ENCODE data around the gene PDXK.

Gene PDXK

DNA sequence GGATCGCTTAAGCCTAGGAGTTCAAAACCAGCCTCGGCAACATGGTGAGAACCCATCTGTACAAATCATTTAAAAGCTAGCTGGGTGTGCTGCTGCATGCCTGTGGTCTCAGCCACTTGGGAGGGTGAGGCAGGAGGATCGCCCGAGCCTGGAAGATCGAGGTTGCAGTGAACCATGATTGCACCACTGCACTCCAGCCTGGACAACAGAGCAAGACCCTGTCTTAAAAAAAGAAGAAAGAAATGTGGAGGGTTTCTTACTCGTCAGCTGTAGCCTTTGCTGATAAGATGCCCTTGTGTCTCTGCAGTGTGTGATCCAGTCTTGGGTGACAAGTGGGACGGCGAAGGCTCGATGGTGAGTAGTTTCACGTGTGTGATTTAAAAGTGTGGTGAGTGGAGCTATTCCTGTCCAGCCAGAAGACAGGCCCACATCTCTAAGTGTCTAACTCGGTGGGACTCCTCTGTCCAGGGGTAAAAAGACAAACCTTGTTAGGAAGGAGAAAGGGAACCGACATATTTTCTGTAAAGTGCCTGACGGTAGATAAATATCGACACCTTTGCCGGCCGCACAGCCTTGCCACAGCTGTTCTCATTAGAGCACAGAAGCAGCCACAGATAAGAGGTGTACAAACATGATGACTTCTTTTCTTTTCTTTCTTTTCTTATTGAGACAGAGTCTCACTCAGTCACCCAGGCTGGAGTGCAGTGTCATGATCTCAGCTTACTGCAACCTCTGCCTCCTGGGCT lies 27.0 kb downstream of the PDXK start:
- Histone ChIP-seq H3K4me2 (ENCODE audit: low read length) (no peak overlapping the region), H3K36me3 (ENCODE audit: control insufficient read depth, insufficient read depth, low read length) (peaks cover 4% of the 10 kb centered on the region), H3K56ac (ENCODE audit: low read length) (no peak overlapping the region), H3K4ac (ENCODE audit: low read depth, low read length) (no peak overlapping the region), H2BK120ac (ENCODE audit: low read depth, low read length) (no peak overlapping the region), H3K27ac (ENCODE audit: low read depth, low read length) (no peak overlapping the region), H4K8ac (ENCODE audit: low read depth, low read length) (no peak overlapping the region), H3K23ac (ENCODE audit: low read length) (no peak overlapping the region), H2BK15ac (replicated peaks; ENCODE audit: low read depth) (no peak overlapping the region), H3K79me1 (ENCODE audit: low read length) (no peaks in the 10 kb centered on the region), H3K79me2 (ENCODE audit: control insufficient read depth, insufficient read depth, low read length) (no peaks in the 10 kb centered on the region), H2BK5ac (ENCODE audit: low read length) (no peak overlapping the region), H4K5ac (ENCODE audit: low read length) (no peak overlapping the region), H3K9ac (ENCODE audit: low read length) (no peak overlapping the region), H3K18ac (ENCODE audit: low read length) (no peak overlapping the region), H3K4me1 (ENCODE audit: control insufficient read depth, low read depth, low read length) (no peaks in the 10 kb centered on the region), H2AK5ac (ENCODE audit: low read length) (no peak overlapping the region), H3K27me3 (ENCODE audit: insufficient read depth, low read length, poor library complexity) (no peaks in the 10 kb centered on the region), H3K4me3 (ENCODE audit: low read length) (no peak overlapping the region)
- no peak for DNase-seq
- no CpG with 5 or more reads among the region's 16 CpGs for WGBS (ENCODE audit: extremely low coverage, insufficient coverage, low lambda C conversion rate)

DNA sequence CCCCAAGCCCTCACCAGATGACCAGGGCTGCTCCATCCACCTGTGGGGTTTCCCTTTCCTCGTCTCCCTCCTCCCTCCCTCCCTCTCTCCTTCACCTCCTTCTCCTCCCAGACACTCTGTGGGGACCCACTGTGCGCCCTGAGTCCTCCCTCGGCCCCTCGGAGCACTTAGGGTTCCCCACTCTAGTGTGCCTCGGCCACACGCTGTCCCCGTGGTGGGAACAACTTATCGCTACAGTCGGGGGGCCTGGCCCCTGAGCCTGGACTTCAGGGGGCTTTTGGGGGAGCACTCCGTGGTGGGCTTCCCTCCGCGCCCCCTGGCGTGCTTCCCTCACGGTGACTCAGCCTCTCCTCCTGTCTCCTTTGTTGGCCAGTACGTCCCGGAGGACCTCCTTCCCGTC lies 29.7 kb downstream of the PDXK start:
- Histone ChIP-seq H4K5ac (ENCODE audit: low read length) (no peak overlapping the region), H3K56ac (ENCODE audit: low read length) (no peak overlapping the region), H2AK5ac (ENCODE audit: low read length) (no peak overlapping the region), H3K79me2 (ENCODE audit: control insufficient read depth, insufficient read depth, low read length) (no peaks in the 10 kb centered on the region), H3K23ac (ENCODE audit: low read length) (no peak overlapping the region), H3K27ac (ENCODE audit: low read depth, low read length) (no peak overlapping the region), H2BK15ac (replicated peaks; ENCODE audit: low read depth) (no peak overlapping the region), H2BK5ac (ENCODE audit: low read length) (no peak overlapping the region), H3K9ac (ENCODE audit: low read length) (no peak overlapping the region), H3K36me3 (ENCODE audit: control insufficient read depth, insufficient read depth, low read length) (peaks cover 6% of the 10 kb centered on the region), H3K4me2 (ENCODE audit: low read length) (no peak overlapping the region), H4K8ac (ENCODE audit: low read depth, low read length) (no peak overlapping the region), H3K4ac (ENCODE audit: low read depth, low read length) (no peak overlapping the region), H3K18ac (ENCODE audit: low read length) (no peak overlapping the region), H3K4me3 (ENCODE audit: low read length) (no peak overlapping the region), H3K27me3 (ENCODE audit: insufficient read depth, low read length, poor library complexity) (no peaks in the 10 kb centered on the region), H2BK120ac (ENCODE audit: low read depth, low read length) (no peak overlapping the region), H3K4me1 (ENCODE audit: control insufficient read depth, low read depth, low read length) (no peaks in the 10 kb centered on the region), H3K79me1 (ENCODE audit: low read length) (no peaks in the 10 kb centered on the region)
- DNase-seq = no peak
- WGBS (ENCODE audit: extremely low coverage, insufficient coverage, low lambda C conversion rate) = no CpG with 5 or more reads among the region's 17 CpGs

DNA sequence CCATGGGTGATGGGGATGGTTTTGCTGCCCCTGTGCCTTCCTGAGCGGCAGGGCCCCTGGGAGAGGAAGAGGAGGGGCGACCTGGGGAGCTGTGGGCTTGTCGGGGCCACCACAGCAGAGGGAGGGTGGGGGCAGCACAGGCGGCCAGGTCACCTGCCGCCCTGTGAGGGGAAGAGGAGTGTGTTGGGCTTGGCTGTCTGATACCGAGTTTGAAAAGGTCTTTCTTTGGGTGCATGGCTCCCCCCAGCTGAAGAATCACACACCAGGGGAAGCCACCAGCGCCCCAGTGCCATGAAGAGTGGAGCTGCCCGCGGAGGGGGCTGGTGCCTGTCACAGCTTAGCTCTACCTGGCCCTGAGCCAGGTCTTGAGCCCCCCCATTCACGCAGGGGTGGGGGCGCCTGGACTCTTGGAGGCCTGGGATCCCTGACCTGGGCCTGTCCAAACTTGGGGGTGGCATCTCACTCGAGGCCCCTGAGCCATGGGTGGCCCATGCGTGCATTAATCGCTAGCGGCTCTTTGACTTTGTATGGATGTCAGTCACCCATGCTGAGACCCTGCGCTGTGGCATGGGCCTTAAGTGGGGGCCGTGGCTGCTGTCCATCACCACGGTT lies 30.8 kb downstream of the PDXK start:
- Histone ChIP-seq H3K18ac (ENCODE audit: low read length) (no peak overlapping the region), H3K27me3 (ENCODE audit: insufficient read depth, low read length, poor library complexity) (no peaks in the 10 kb centered on the region), H3K4me3 (ENCODE audit: low read length) (no peak overlapping the region), H2BK5ac (ENCODE audit: low read length) (no peak overlapping the region), H3K27ac (ENCODE audit: low read depth, low read length) (no peak overlapping the region), H2BK15ac (replicated peaks; ENCODE audit: low read depth) (no peak overlapping the region), H3K4ac (ENCODE audit: low read depth, low read length) (no peak overlapping the region), H2AK5ac (ENCODE audit: low read length) (no peak overlapping the region), H3K4me2 (ENCODE audit: low read length) (no peak overlapping the region), H2BK120ac (ENCODE audit: low read depth, low read length) (no peak overlapping the region), H3K4me1 (ENCODE audit: control insufficient read depth, low read depth, low read length) (no peaks in the 10 kb centered on the region), H3K36me3 (ENCODE audit: control insufficient read depth, insufficient read depth, low read length) (peaks cover 4% of the 10 kb centered on the region), H4K5ac (ENCODE audit: low read length) (no peak overlapping the region), H4K8ac (ENCODE audit: low read depth, low read length) (no peak overlapping the region), H3K79me2 (ENCODE audit: control insufficient read depth, insufficient read depth, low read length) (no peaks in the 10 kb centered on the region), H3K79me1 (ENCODE audit: low read length) (no peaks in the 10 kb centered on the region), H3K56ac (ENCODE audit: low read length) (no peak overlapping the region), H3K9ac (ENCODE audit: low read length) (no peak overlapping the region), H3K23ac (ENCODE audit: low read length) (no peak overlapping the region)
- DNase-seq = no peak
- no CpG with 5 or more reads among the region's 18 CpGs for WGBS (ENCODE audit: extremely low coverage, insufficient coverage, low lambda C conversion rate)

DNA sequence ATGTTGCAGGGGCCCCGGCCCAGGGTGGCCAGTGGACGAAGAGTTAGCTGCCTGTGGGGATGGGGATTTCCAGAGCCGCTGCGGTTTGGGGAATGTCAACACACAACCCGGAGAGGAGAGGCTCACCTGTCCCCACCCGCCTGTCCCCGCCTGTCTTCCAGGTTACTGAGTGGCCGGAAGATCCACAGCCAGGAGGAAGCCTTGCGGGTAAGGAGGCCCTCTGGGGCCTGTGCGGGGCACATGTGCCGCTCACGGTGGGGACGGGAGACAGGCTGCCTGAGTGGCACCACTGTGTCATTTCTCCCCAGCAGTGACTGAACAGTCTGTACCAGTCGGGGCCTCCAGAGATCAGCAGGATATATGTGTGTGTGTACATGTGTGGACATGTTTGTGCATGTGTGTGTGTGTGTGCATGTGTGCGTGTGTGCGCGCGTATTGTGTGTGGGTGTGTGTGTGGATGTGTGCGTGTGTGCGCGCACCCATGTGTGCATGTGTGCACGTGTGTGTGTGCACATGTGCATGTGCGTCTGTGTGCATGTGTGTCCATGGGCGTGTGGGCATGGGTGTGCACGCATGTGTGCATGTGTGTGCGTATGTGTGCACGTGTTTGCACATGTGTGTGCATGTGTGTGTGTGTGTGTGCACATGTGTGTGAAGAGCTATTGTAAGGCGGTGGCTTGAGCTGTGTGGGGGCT lies 31.6 kb downstream of the PDXK start:
- no peak overlapping the region for H3K4me3 ChIP-seq (ENCODE audit: low read length)
- WGBS (ENCODE audit: extremely low coverage, insufficient coverage, low lambda C conversion rate) = no CpG with 5 or more reads among the region's 28 CpGs

DNA sequence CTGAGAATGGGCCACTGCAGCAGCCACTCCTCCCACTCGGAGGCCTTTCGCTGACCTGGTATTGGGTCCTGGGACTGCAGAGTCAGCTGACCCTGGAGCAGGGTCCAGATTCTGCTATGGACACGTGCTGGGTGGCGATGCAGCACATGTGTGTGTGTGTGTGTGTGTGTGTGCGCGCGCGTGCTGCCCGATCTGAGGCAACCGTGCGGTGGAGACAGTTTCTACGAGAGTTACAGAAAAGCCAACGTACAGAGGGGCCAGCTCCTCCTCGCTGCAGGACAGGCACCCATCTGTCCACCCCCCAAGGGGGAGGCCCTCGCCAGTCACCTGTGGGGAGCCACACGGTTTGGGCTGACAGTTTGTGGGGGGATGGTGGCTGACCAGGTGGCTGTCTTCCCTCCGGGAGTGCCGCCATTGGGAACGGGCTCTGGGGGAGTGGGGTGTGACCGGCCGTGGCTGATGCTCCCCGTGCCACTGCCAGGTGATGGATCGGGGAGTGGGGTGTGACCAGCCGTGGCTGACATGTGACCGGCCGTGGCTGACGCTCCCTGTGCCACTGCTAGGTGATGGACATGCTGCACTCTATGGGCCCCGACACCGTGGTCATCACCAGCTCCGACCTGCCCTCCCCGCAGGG lies 33.1 kb downstream of the PDXK start:
- DNase-seq = no peak
- no peak overlapping the region for H3K4me3 ChIP-seq (ENCODE audit: low read length)
- H2AK5ac ChIP-seq (ENCODE audit: low read length) = no peak overlapping the region
- H3K18ac ChIP-seq (ENCODE audit: low read length) = no peak overlapping the region
- H3K23ac ChIP-seq (ENCODE audit: low read length) = no peak overlapping the region
- H3K4me1 ChIP-seq (ENCODE audit: control insufficient read depth, low read depth, low read length) = no peaks in the 10 kb centered on the region
- no peak overlapping the region for H2BK120ac ChIP-seq (ENCODE audit: low read depth, low read length)
- no peak overlapping the region for H2BK5ac ChIP-seq (ENCODE audit: low read length)
- H3K27ac ChIP-seq (ENCODE audit: low read depth, low read length) = no peak overlapping the region
- no peaks in the 10 kb centered on the region for H3K27me3 ChIP-seq (ENCODE audit: insufficient read depth, low read length, poor library complexity)
- H4K8ac ChIP-seq (ENCODE audit: low read depth, low read length) = no peak overlapping the region
- WGBS (ENCODE audit: extremely low coverage, insufficient coverage, low lambda C conversion rate) = no CpG with 5 or more reads among the region's 31 CpGs
- no peak overlapping the region for H3K56ac ChIP-seq (ENCODE audit: low read length)
- no peak overlapping the region for H4K5ac ChIP-seq (ENCODE audit: low read length)
- H3K9ac ChIP-seq (ENCODE audit: low read length) = no peak overlapping the region
- H3K4me2 ChIP-seq (ENCODE audit: low read length) = no peak overlapping the region
- no peaks in the 10 kb centered on the region for H3K79me2 ChIP-seq (ENCODE audit: control insufficient read depth, insufficient read depth, low read length)
- H3K4ac ChIP-seq (ENCODE audit: low read depth, low read length) = no peak overlapping the region
- H3K36me3 ChIP-seq (ENCODE audit: control insufficient read depth, insufficient read depth, low read length) = peaks cover 3% of the 10 kb centered on the region
- no peaks in the 10 kb centered on the region for H3K79me1 ChIP-seq (ENCODE audit: low read length)
- H2BK15ac ChIP-seq (replicated peaks; ENCODE audit: low read depth) = no peak overlapping the region

More for the DNA sequence above, 31.6 kb downstream of the PDXK start:
- no peak overlapping the region for H3K27ac ChIP-seq (ENCODE audit: low read depth, low read length)
- H2AK5ac ChIP-seq (ENCODE audit: low read length) = no peak overlapping the region
- H3K4ac ChIP-seq (ENCODE audit: low read depth, low read length) = no peak overlapping the region
- DNase-seq = no peak
- H4K8ac ChIP-seq (ENCODE audit: low read depth, low read length) = no peak overlapping the region
- H3K36me3 ChIP-seq (ENCODE audit: control insufficient read depth, insufficient read depth, low read length) = peaks cover 3% of the 10 kb centered on the region
- no peak overlapping the region for H3K9ac ChIP-seq (ENCODE audit: low read length)
- no peak overlapping the region for H3K4me2 ChIP-seq (ENCODE audit: low read length)
- H2BK5ac ChIP-seq (ENCODE audit: low read length) = no peak overlapping the region
- no peak overlapping the region for H3K23ac ChIP-seq (ENCODE audit: low read length)
- no peaks in the 10 kb centered on the region for H3K79me1 ChIP-seq (ENCODE audit: low read length)
- no peak overlapping the region for H3K18ac ChIP-seq (ENCODE audit: low read length)
- H3K56ac ChIP-seq (ENCODE audit: low read length) = no peak overlapping the region
- H3K27me3 ChIP-seq (ENCODE audit: insufficient read depth, low read length, poor library complexity) = no peaks in the 10 kb centered on the region
- no peak overlapping the region for H4K5ac ChIP-seq (ENCODE audit: low read length)
- H2BK120ac ChIP-seq (ENCODE audit: low read depth, low read length) = no peak overlapping the region
- no peaks in the 10 kb centered on the region for H3K79me2 ChIP-seq (ENCODE audit: control insufficient read depth, insufficient read depth, low read length)
- H2BK15ac ChIP-seq (replicated peaks; ENCODE audit: low read depth) = no peak overlapping the region
- no peaks in the 10 kb centered on the region for H3K4me1 ChIP-seq (ENCODE audit: control insufficient read depth, low read depth, low read length)
